ENCODE data around the gene ACSF2.

DNA sequence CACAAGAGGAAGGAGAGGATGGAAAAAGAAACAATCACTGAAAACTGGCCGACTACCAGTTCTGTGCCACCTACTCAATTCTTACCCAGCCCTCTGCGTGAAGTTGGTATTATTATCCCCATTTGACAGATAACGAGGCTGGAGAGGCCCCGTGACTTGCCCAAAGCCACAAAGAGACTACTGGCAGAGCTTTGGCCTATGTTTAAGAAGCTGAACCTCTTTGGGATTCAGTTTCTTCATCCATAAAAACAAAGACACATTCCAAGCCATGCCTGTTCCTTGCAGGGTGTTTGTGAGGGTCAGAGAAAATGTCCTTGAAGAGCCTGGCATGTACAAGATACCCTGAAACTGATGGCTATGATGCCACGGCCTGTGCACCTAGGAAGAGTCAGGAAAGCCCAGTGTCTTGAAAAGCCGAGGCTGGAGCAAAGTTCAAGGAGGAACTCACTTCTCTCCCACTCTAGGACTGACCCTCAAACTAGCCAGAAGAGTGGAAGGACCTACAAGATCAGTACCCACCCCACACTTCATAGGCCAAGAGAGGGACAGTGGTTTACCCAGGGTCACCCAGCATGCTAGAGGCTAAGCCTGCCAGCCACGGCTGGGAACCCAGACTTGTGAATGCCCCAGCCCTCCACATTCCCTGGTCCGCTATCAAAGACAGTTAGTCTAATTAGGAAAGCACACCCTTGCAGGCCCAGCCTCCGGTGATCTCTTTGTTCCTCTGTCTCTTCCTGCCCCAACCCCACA is 1.6 kb upstream of the ACSF2 start:
- TF ChIP-seq, protein P1, sequence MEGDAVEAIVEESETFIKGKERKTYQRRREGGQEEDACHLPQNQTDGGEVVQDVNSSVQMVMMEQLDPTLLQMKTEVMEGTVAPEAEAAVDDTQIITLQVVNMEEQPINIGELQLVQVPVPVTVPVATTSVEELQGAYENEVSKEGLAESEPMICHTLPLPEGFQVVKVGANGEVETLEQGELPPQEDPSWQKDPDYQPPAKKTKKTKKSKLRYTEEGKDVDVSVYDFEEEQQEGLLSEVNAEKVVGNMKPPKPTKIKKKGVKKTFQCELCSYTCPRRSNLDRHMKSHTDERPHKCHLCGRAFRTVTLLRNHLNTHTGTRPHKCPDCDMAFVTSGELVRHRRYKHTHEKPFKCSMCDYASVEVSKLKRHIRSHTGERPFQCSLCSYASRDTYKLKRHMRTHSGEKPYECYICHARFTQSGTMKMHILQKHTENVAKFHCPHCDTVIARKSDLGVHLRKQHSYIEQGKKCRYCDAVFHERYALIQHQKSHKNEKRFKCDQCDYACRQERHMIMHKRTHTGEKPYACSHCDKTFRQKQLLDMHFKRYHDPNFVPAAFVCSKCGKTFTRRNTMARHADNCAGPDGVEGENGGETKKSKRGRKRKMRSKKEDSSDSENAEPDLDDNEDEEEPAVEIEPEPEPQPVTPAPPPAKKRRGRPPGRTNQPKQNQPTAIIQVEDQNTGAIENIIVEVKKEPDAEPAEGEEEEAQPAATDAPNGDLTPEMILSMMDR (IDR thresholded peaks at IDR 0.05), result no peak
- no peak for TF ChIP-seq POLR2AphosphoS5 (IDR thresholded peaks at IDR 0.05)

All from upper lobe of left lung (tissue), 4 donors.